Cardiac fibroblast (primary cell): ENCODE data around the gene BTBD16.

Source experiments
- DNase-seq, 2 donors: peaks; one replicate each; pipeline versions ENCODE4 v3.0.0 to v3.0.0-alpha.2; 2010; ENCODE audit warnings: low read depth in 2 of 2
- H3K4me3 ChIP-seq, 2 donors: replicated peaks in 1 of 2; 1 replicate in 1 of 2; 2 replicates in 1 of 2; pipeline ENCODE4 v1.5.1; 2011; ENCODE audit warnings: low read depth in 2 of 2, low read length in 2 of 2, mild to moderate bottlenecking in 2 of 2, moderate library complexity in 1 of 2
- TF ChIP-seq, protein P1 (sequence below): IDR thresholded peaks from one replicate; pipeline ENCODE4 v1.5.1; 2011; ENCODE audit warnings: low read depth, mild to moderate bottlenecking, low read length, inconsistent platforms

Gene BTBD16

DNA sequence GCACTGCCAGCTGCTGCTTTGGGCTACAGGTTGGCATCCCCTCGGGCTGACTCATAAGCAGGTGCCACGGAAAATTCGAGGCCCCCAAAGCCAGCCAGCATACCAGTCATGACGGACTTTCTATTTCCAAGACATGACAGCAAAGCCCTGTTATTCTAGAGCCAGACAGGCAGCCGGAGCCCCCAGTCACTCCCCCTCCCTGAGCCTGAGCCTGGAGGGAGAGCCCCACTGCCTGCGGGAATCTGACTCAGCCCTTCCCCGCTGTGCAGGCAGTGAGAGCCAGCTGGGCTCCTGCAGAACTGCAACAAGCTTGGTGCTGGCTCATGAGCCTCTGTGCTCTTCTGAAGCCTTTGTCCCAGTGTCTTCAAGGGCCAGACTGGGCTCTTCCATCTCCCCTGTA lies 15.8 kb downstream of the BTBD16 start:
- TF ChIP-seq, protein P1, sequence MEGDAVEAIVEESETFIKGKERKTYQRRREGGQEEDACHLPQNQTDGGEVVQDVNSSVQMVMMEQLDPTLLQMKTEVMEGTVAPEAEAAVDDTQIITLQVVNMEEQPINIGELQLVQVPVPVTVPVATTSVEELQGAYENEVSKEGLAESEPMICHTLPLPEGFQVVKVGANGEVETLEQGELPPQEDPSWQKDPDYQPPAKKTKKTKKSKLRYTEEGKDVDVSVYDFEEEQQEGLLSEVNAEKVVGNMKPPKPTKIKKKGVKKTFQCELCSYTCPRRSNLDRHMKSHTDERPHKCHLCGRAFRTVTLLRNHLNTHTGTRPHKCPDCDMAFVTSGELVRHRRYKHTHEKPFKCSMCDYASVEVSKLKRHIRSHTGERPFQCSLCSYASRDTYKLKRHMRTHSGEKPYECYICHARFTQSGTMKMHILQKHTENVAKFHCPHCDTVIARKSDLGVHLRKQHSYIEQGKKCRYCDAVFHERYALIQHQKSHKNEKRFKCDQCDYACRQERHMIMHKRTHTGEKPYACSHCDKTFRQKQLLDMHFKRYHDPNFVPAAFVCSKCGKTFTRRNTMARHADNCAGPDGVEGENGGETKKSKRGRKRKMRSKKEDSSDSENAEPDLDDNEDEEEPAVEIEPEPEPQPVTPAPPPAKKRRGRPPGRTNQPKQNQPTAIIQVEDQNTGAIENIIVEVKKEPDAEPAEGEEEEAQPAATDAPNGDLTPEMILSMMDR, result no peak
- no peak overlapping the region for H3K4me3 ChIP-seq
- DNase-seq, result peak; percentile 37 to 51

DNA sequence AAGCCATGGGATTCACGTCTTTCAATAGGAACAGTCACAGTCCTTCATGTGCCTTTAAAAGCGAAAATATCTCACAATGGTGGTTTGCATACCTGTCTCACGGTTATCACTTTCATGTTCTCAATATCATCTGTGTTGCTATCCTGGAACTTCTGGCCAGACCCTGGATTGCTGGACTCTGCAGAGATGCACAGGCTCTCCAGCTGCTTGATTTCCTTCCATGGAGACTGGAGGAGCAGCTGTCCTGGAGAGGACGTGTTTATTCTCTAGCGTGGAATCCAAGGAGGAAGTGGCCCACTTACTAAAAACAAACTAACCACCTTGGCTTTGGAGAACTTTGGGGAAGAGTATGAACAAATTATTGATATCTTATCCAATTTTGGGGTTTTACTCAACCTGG lies 16.5 kb downstream of the BTBD16 start:
- no peak overlapping the region for H3K4me3 ChIP-seq
- no peak for DNase-seq
- TF ChIP-seq, protein P1, result no peak

DNA sequence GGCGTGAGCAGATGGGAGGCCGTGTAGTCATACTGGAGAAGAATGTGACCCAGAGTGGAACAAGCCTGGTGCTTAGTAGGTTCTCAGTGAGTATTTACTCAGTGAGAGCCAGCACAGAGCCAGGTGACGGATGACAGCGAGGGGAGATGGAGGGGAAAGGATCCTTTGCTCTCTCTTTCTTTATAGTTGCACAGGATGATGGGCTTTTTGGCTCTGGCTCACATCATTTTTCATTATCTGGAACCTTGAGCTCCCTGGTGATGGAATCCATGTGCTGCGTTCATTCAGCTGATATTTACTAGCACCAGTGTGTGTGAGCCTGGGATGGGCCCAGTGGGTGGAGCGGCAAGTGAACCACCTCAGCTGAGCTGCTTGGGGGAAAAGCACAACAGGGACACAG lies 17.2 kb downstream of the BTBD16 start:
- no peak for DNase-seq
- H3K4me3 ChIP-seq, result no peak overlapping the region
- TF ChIP-seq, protein P1, result no peak

DNA sequence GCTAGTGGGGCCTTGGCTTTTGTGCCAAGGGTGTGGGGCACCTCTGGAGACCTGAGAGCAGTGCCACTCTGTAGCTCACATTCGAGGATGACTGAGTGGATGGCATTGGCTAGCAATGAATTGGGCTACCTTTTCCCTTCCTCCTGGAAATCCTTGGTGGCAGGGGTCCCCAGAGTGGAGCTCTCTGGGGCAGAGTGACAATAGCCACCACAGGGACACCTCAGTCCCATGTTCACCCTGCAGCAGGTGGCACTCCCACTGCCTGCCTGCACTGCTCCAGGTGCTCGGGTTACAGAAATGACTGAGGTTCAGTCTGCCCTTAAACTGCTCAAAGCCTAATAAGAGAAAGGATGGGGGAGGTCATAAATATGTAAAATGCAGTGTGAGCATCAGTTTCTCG lies 17.8 kb downstream of the BTBD16 start:
- TF ChIP-seq, protein P1, result no peak
- DNase-seq, result no peak
- H3K4me3 ChIP-seq, result no peak overlapping the region

DNA sequence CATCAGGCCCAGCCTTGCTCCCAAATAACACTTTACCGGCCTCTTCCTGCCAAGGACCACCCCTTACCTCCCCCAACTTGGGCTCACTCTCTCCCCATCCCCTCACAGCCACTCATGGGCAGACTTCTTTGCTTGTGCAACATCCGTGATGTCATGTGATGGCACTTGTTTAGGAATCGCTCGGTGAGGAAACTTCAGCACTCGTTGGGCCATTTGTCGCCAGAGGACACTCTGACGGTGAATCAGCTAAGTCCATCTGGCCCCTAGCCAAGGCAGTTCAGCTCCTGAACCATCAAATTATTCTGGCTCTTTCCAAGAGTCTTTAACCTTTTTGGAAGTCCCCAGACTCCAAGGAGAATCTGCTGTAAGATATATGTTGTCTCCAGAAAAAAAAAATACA lies 19.2 kb downstream of the BTBD16 start:
- H3K4me3 ChIP-seq, result no peak overlapping the region
- TF ChIP-seq, protein P1, result no peak
- peak in 1 of 2 donors; percentile 18 for DNase-seq

DNA sequence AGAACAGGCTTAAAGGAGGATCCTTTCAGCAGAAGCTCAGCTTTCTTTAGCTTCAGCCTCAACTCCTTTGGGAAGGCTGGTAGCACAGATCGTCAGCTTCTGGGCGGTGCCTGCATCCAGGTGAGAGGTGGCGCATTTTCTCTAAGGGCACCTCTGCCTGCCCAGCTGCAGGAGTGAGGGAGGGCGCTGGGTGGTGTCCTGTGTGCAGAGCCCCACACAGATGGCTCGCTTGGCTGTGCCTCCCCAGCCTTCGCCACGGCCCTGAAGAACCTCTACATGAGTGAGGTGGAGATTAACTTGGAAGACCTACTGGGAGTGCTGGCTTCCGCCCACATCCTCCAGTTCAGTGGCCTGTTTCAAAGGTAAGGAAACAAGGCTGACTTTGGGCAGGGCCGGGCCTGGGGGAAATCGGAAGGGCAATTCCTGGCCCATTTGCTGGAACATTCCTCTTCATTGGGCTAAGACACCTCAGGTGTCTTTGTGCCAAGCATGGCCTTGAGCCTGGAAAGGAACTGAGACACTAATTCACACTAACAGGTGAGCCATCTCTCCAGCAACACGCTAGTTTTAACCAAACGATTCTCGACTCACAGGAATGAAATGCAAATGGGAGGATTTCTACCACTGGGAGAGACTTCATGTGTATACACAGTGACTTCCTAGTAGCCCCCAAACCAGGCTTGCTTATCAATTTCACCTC lies 19.9 kb downstream of the BTBD16 start:
- no peak overlapping the region for H3K4me3 ChIP-seq
- TF ChIP-seq, protein P1, result no peak
- no peak for DNase-seq

DNA sequence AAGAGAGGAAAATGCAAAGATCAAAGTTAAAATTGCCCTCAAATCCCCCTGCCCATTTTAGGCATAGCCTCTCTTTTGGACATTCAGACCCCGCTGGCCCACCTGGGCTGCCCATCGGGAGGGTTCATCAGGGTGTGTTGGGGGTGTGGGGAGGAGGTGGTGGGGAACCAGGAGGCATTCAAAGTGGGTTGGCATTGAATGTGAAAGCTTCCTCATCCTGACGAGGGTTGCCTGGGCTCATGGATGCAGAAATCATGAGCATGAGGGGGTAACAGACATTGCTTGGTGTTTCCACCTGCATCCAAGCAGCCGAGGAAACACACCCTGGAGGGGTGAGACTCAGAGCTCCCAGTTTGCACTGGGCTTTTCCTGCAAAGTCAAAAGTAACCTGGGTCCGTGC lies 20.6 kb downstream of the BTBD16 start:
- TF ChIP-seq, protein P1, result no peak
- no peak for DNase-seq
- no peak overlapping the region for H3K4me3 ChIP-seq
